AG04450 (cell line): ENCODE results near the gene EID3. TPM values are rescaled to one million over a fixed set of nuclear protein-coding genes. Genes with fewer than 3 reads are reported as not detected.
A peak's percentile ranks its signal among the peaks of the same experiment; 100 is the strongest.

Experiments used
- CTCF ChIA-PET: fragments of 300-600, 350-600 bp; formaldehyde crosslinking; extraction: SDS; loops from one replicate; lab custom pipeline; 2022; ENCODE audit warnings: antibody characterized with exemption, inconsistent platforms; lab: Charles Lee
- POLR2A ChIA-PET: fragments of 350-600 bp; formaldehyde crosslinking; extraction: SDS; loops from one replicate; lab custom pipeline; 2021; ENCODE audit warnings: antibody characterized with exemption, inconsistent platforms; lab: Yijun Ruan, JAX
- DNase-seq: peaks from one replicate; pipeline ENCODE4 v3.0.0-alpha.2; 2011; ENCODE audit warnings: low read depth, low spot score
- H3K27ac ChIP-seq: one replicate; pipeline ENCODE4 v1.5.1; 2012; ENCODE audit warnings: low read depth, low read length, control low read depth
- H3K27me3 ChIP-seq: one replicate; pipeline ENCODE4 v1.6.0; 2012; ENCODE audit warnings: low read length; ENCODE audit not compliant: control insufficient read depth, insufficient read depth
- H3K4me3 ChIP-seq: 2 replicates; pipeline ENCODE4 v1.5.1; 2011; ENCODE audit warnings: mild to moderate bottlenecking, low read depth, low read length, control low read depth
- H3K9me3 ChIP-seq: 2 replicates; pipeline ENCODE4 v1.5.1; 2012; ENCODE audit warnings: low read length; ENCODE audit not compliant: control insufficient read depth, insufficient read depth
- polyA plus RNA-seq: library from polyadenylated mRNA; depleted of rRNA; stranded (reverse); fragments of >200 nt; gene quantifications from 2 replicates; pipeline ENCODE4 v1.2.3, GENCODE V29; 2011
- TF ChIP-seq, protein P1 (sequence below): IDR thresholded peaks from 2 replicates; pipeline ENCODE4 v1.5.1; 2011; ENCODE audit warnings: low read depth, low read length, control low read depth, inconsistent platforms

Gene EID3
- polyA plus RNA-seq, 1 experiment = 2.5 TPM

DNA sequence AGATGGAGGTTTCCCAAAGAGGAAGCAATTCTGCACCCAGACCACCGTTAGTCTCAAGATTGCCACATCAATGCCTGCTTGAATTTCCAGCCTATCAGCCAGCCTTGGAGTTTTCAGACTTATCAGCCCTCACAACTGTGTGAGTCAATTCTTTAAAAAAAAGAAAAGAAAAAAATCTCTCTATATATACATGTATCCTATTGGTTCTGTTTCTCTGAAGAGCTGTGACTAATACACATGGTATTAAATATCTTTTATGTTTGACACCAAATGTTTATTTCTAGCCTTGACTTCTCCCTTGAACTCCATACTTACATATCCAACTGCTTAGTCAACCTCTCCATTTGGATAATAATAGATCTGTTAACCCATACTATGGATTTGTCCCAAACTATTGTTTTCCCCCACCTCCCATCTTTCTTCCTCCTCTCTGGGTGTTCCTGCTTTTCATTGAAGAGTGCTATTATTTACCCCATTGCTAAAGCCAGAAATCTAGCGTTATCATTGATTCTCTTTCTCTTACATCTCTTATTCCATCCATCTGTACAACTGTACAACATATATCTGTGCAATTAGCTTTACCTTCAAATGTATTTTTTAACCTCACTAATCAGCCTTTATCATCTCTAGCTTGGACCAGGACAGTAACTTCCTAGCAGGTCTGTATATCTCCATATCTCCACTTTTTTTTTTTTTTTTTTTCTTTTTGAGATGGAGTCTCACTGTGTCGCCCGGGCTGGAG lies 22.7 kb upstream of the EID3 start:
- Histone ChIP-seq H3K27ac (peak overlapping the region; percentile 98), H3K27me3 (no peaks in the 10 kb centered on the region), H3K4me3 (peak overlapping the region; percentile 35), H3K9me3 (no peaks in the 10 kb centered on the region)
- TF ChIP-seq, protein P1, sequence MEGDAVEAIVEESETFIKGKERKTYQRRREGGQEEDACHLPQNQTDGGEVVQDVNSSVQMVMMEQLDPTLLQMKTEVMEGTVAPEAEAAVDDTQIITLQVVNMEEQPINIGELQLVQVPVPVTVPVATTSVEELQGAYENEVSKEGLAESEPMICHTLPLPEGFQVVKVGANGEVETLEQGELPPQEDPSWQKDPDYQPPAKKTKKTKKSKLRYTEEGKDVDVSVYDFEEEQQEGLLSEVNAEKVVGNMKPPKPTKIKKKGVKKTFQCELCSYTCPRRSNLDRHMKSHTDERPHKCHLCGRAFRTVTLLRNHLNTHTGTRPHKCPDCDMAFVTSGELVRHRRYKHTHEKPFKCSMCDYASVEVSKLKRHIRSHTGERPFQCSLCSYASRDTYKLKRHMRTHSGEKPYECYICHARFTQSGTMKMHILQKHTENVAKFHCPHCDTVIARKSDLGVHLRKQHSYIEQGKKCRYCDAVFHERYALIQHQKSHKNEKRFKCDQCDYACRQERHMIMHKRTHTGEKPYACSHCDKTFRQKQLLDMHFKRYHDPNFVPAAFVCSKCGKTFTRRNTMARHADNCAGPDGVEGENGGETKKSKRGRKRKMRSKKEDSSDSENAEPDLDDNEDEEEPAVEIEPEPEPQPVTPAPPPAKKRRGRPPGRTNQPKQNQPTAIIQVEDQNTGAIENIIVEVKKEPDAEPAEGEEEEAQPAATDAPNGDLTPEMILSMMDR = no peak
- CTCF ChIA-PET = interaction anchor here (1.2 kb wide), 1 partner anchor 81 kb away, joined by 5 read pairs; no protein-coding TSS in a partner anchor
- peak; percentile 85 for DNase-seq
- POLR2A ChIA-PET = interaction anchor here (1.0 to 3.0 kb wide), 3 partner anchors 9 to 62 kb away, joined by 3 to 15 read pairs (median 3); no protein-coding TSS in a partner anchor

DNA sequence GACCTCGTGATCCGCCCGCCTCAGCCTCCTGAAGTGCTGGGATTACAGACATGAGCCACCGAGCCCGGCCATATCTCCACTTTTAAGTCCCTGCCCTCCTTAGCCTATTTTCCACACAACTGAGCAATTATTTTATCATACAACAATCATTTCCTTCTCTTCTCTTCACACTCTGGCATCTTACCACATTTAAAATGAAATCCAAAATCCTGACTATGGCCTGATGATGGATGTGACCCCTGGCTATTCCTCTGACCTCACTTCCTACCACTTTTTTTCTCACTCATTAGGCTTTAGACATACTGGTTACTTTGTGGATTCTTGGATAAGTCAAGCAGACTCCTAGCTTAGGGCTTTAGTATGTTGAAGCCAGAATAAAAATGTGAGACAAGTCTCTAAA lies 21.9 kb upstream of the EID3 start:
- Histone ChIP-seq H3K9me3 (no peaks in the 10 kb centered on the region), H3K27me3 (no peaks in the 10 kb centered on the region), H3K27ac (peak overlapping the region; percentile 57), H3K4me3 (no peak overlapping the region)
- TF ChIP-seq, protein P1 = no peak
- ChIA-PET POLR2A (interaction anchor here (1.0 to 3.0 kb wide), 2 partner anchors 14 to 62 kb away, joined by 4 to 15 read pairs; no protein-coding TSS in a partner anchor), CTCF (no interaction called here)
- DNase-seq = no peak

DNA sequence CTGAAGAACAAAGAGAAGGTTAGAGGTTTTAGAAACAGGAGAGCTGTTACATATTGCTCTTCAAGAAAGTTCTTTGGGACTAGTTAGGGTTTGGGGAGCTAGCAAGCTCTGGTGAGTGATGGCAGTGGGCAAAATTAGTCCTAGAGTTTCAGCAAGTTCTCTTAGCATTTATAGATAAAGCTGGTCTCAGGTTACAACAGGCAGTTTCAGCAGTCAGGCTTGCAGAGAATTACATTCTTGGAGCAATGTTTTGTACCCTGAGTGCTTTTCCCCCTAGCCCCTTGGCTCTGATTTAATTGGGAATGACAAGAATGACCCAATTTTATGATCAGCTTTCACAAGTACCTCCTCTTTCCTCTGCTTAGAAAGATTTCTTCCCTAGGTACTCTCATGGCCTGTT lies 21.4 kb upstream of the EID3 start:
- POLR2A ChIA-PET = interaction anchor here (1.0 to 3.0 kb wide), 2 partner anchors 13 to 63 kb away, joined by 4 to 15 read pairs; no protein-coding TSS in a partner anchor

DNA sequence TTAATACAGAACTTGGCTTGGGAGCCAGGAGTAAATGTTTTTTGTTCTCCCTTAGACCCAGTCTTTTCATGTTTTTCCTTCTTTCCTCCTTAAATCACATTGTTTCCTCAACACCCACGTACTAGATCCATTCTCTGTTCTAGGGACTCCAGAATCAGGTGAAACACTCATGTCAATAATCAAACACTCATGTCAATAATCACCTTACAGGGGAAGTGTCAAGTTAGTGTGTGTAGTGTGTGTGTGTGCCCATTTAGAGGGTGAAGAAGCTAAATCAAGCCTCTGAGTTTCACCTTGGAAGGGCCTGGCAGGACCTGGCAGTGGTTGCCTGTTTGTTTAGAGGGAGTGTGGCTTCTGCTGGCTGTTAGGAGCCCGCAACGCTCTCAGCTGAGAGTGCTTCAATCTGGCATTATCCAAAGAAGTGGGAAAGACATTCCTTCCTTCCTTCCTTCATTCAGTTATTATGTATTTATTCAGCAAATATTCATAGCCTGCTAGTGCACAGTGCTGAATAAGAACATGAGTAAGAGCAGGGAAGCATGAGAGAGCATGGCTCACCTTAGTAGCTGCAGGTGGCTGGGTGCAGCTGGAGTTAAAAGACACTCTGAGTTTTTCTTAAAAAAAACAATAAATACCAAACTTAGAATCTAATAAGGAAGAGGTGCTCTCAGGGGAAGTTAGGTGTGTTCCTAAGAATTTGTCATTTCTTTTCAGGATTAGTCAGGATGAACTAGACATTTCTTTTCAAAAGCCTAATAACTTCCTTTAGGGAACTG lies 17.6 kb upstream of the EID3 start:
- Histone ChIP-seq H3K9me3 (no peaks in the 10 kb centered on the region; the same call in 1 of the 2 replicates), H3K27me3 (no peaks in the 10 kb centered on the region), H3K27ac (peak overlapping the region; percentile 99), H3K4me3 (peak overlapping the region; percentile 92)
- TF ChIP-seq, protein P1 = no peak
- POLR2A ChIA-PET = interaction anchor here (0.6 to 5.1 kb wide), 15 partner anchors 9 to 222 kb away, joined by 3 to 96 read pairs (median 6); partner anchors contain the start of genes HCFC2, NFYB and TXNRD1
- DNase-seq = no peak
- CTCF ChIA-PET = interaction anchor here (1.1 kb wide), 1 partner anchor 66 kb away, joined by 3 read pairs; no protein-coding TSS in a partner anchor

More for the DNA sequence above, 21.4 kb upstream of the EID3 start:
- Histone ChIP-seq H3K9me3 (no peaks in the 10 kb centered on the region; the same call in 1 of the 2 replicates), H3K4me3 (no peak overlapping the region), H3K27me3 (no peaks in the 10 kb centered on the region), H3K27ac (no peak overlapping the region)
- no peak for DNase-seq
- TF ChIP-seq, protein P1 = no peak
- CTCF ChIA-PET = no interaction called here
